Measurements from ENCODE around the gene TOPORS.

- peak; percentile 14 to 26; a peak in 1 of 4 replicates for TF ChIP-seq EP300 (IDR thresholded peaks at IDR 0.05; ENCODE audit: borderline replicate concordance in 1 of 2, low read depth in 1 of 2, low read length in 1 of 2)
- no peak for TF ChIP-seq CTCF (IDR thresholded peaks at IDR 0.05)
- peak; percentile 69; the same call in 1 of the 2 replicates for TF ChIP-seq ZBTB33 (IDR thresholded peaks at IDR 0.05; ENCODE audit: borderline replicate concordance, low read depth)
- TF ChIP-seq EZH2phosphoT487 (IDR thresholded peaks at IDR 0.05; ENCODE audit: borderline replicate concordance, low read depth), result no peak
- TF ChIP-seq MXI1 (IDR thresholded peaks at IDR 0.05; ENCODE audit: low read depth, low read length), result peak; percentile 63; the same call in 1 of the 2 replicates
- no peak for TF ChIP-seq RAD21 (IDR thresholded peaks at IDR 0.05; ENCODE audit: low read length)
- peak; percentile 30; the same call in 1 of the 2 replicates for TF ChIP-seq TEAD4 (IDR thresholded peaks at IDR 0.05; ENCODE audit: borderline replicate concordance, insufficient read depth)
- TF ChIP-seq FOXM1 (IDR thresholded peaks at IDR 0.05; ENCODE audit: low read depth), result no peak
Observed at GRCh38 chr9:32552172-32552872, at the start of gene TOPORS, which contains the start of gene SMIM27.

Data from SK-N-SH (cell line).